LNCAP (cell line): Measurements from ENCODE around the gene HIF1A.

Source experiments
- TF ChIP-seq, protein P1 (sequence below): fragments of 450-650 bp; IDR thresholded peaks from 2 replicates; pipeline ENCODE4 v1.5.1; 2017; ENCODE audit warnings: mild to moderate bottlenecking

HIF1A gene

DNA sequence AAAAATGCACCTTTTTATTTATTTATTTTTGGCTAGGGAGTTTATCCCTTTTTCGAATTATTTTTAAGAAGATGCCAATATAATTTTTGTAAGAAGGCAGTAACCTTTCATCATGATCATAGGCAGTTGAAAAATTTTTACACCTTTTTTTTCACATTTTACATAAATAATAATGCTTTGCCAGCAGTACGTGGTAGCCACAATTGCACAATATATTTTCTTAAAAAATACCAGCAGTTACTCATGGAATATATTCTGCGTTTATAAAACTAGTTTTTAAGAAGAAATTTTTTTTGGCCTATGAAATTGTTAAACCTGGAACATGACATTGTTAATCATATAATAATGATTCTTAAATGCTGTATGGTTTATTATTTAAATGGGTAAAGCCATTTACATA lies 52.0 kb downstream of the HIF1A start:
- TF ChIP-seq, protein P1, sequence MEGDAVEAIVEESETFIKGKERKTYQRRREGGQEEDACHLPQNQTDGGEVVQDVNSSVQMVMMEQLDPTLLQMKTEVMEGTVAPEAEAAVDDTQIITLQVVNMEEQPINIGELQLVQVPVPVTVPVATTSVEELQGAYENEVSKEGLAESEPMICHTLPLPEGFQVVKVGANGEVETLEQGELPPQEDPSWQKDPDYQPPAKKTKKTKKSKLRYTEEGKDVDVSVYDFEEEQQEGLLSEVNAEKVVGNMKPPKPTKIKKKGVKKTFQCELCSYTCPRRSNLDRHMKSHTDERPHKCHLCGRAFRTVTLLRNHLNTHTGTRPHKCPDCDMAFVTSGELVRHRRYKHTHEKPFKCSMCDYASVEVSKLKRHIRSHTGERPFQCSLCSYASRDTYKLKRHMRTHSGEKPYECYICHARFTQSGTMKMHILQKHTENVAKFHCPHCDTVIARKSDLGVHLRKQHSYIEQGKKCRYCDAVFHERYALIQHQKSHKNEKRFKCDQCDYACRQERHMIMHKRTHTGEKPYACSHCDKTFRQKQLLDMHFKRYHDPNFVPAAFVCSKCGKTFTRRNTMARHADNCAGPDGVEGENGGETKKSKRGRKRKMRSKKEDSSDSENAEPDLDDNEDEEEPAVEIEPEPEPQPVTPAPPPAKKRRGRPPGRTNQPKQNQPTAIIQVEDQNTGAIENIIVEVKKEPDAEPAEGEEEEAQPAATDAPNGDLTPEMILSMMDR, result no peak

DNA sequence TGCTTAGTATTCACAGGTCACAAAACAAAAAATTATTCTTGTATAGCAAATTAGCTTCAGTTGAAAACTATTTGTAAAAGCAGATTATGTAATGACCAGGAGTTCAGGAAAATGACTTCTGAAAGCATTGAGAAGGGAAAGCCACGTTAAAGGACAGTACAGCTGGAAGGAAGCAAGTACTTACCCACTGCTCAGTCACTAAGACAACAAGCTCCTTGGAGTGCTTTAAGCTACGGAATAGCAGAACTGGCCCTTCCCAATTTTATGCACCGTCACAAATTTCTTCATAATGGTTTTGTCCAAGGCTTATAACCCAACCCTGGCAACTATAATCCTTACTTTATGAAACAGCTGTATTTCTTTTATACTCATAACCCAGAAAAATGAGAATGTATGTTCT lies 54.0 kb downstream of the HIF1A start:
- TF ChIP-seq, protein P1, result no peak

DNA sequence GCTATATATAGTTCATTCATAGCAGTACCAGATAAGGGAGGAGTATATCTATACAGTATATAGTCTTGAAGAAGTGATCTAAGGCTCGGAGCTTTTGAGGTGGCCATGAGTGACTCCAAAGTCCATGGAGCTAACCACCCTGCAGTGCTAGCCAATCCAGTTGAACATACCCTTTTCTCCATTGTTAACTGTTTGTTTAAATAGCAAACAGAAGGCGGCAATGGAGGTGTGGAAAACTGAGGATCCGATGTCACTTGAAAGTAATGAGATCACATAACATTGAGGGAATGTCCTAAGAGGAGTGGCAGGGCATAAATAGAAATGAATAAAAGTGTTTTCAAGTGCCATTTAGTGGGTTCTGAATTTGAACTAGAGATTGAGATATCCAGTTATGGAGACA lies 54.6 kb downstream of the HIF1A start:
- TF ChIP-seq, protein P1, result no peak

DNA sequence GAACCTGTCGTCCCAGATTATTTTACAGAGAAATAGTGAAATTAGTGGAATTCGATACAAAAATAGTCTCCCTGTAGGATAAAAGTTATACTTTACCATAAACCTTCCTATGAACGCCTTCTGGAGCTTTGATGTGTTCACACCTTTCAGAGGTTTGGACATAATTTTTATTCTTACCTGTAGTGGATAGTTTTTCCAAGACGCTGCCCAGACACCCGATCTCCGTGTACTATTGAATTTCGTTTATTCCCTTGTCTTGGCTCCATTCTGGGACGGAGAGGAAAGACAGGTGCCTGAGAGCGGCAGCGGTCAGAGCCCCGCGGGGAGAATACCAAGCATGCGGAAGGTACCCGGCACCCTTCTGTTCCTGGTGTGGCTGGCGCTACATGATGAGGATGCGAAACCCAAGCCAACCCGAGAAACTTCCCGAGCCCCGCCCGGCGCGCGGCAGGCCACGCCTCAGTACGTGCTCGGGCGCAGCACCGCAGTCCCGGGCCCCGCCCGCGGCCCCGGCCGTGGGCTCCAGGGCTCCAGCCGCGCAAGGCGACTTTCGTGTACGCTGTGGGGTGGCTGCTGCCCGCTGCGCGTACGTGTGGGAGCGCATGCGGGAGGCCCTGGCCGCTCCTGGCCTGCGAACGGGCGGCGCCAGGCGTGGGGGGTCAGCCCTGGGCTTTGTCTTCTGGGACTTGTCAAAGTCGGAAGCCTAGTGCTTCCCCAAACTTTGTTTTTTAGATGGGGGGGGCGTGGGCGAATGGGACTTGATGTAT lies 55.6 kb downstream of the HIF1A start:
- TF ChIP-seq, protein P1, result no peak

DNA sequence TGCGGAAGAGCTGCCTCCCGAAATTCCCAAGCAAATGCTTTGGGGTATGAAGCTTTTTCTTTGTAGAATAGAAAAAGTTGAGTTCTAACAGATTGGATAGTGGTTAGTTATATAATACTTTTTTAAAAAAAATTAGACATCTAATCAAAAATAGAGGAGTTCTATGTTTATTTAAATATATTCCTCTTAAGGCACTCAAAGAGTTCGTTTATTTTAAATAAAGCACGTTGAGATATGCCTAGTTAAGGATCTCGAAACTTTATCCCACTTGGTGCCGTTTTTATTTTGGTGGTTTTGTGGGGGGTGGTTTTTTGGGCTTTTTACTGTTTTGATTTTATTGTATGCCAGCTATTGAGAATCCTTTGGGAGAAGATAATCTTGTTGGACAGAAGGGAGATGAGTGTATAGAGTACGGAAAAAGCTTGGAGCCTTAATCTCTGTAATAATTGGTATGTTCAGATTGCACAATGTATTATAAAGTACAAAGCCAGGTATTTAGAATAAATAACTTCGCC lies 56.2 kb downstream of the HIF1A start:
- TF ChIP-seq, protein P1, result no peak

DNA sequence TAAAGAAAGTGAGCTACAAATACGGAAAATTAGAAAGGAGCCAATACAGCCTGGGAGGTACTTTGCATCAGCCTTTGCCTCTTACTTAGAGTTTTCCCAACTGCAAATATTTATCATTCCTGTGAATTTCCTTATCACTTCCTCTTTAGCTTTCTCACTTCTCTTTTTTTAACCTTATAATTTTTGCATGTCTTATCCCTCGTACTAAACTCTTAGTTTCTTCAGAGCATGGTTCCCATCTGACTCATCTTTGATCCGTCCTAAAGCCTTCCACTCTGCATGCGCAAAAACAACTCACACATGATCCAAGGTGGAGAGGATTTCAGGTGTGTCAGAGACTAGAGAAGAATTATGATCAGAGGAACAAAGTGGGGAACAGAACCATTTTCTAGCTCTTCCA lies 57.3 kb downstream of the HIF1A start:
- TF ChIP-seq, protein P1, result no peak

DNA sequence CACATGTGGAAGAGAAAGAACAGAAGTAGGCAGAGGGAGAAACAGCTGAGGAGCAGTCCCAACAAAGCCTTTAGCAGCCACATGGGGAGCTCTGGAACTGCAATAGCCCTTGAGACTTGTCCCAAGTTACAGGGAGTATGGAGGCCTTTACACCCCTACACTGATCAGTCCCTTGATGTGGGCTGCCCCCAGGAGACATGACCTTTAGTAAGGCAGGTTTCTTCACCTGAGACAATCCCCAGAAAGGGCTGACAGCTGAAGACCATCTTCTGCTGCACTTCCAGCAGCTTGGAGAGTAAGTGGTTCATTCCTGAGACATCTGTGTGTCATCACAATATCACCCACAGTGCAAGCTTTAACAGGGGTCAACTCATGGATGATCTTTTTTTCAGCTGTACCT lies 58.3 kb downstream of the HIF1A start:
- TF ChIP-seq, protein P1, result no peak
